NCI-H1417 (cell line): ENCODE data around the gene DCST2.

Experiments
- DNase-seq, 3 experiments: peaks; one replicate each; lab custom pipeline; 2025; lab: John Stamatoyannopoulos, UW

The DCST2 gene

DNA sequence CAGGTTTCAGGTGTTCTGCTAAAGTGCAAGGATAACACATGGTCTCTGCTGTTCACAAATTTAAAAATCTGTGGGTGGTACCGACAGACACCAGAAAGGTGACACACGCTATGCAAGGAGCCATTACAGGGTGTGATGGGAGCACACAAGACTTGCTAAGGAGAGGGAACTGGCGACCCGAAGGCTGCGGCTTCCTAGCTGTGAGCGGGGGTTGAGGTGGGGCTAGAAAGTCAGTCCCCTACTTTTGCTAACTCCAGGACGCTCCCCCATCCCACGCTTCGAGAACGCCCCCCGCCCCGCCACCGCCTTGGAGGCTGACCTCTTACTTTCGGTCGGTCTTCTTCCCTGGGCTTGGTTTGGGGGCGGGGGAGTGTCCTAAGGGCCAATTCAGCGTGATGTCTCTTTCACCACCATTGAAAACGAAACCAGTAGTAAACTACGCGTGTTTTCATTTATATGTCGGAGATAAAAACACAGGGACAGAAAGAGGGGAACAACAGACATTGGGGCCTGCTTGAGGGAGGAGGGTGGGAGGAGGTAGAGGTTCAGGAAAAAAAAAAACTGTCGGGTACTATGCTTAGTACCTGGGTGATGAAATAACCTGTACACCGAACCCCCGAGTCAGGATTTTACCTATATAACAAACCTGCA is 58.0 kb downstream of the DCST2 start:
- DNase-seq: peak; percentile 54 to 68 (median 60)

DNA sequence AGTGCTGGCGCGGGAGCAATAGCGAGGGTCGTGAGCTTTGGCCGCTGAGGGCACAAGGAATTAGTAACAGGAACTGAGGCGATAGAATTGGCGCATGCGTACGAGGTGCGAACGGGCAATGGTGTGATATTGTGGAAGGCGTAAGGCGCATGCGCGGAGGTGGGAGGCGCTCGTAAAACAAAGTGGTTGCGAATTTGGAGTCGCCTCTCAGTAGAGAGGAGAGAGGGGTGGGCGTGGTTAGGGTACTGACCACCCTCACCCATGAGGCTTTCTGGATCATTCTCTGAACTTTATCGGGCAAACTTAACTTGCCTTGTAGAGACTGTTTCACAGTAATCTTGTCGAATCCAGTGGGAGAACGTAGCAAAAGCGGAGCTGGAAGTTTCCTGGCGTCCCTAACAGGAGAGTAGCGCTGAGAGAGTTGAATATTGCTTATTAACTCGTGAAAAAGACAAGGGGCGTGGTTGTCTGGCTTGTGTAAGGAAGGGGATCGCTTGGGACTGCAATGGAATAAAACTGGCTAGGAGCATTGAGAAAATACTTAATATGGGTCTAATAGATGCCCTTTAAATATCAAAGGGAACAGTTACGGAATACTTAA is 58.7 kb downstream of the DCST2 start:
- DNase-seq: peak; percentile 98 to 99 (median 99)

DNA sequence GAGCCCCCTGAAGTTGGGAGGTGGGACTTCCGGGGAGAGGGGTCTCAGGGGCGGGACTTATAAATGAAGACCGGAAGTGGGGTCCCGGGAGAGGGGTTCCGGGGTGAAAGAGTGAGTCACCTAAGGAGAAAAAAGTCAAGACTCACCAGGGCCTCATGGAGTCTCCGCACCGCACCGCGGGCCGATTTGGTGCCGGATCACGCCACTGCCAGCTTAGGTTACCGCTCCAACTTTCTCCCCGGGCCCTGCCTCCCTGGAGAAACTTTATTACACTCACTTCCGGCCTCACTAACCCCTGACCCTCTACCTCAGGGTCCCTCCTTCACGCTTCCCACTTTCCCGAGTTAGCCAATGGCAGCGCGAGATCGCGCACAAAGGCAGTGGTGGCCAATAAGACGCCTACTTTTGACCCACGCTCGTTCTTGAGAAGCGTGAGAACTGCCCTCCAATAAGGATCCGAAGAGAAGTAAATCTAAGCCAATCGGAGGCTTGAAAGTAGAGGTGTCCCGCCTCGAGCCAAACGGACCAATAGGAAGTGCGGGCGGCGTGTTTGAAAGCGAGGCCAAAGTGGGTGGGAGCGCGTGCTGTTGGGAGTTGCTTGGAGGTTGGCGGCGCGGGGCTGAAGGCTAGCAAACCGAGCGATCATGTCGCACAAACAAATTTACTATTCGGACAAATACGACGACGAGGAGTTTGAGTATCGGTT is 59.3 kb downstream of the DCST2 start, which contains the start of gene CKS1B:
CKS1B (plus strand) TSS at position 580 of the 706 bp plus-strand sequence; CDS start at position 645, 65 bp downstream.
- DNase-seq: peak; percentile 99 to 100 (median 100)

- DNase-seq: peak; percentile 88 to 96 (median 95)
These were observed 60.1 kb downstream of the DCST2 start for GRCh38 chr1:154973344-154974101.

DNA sequence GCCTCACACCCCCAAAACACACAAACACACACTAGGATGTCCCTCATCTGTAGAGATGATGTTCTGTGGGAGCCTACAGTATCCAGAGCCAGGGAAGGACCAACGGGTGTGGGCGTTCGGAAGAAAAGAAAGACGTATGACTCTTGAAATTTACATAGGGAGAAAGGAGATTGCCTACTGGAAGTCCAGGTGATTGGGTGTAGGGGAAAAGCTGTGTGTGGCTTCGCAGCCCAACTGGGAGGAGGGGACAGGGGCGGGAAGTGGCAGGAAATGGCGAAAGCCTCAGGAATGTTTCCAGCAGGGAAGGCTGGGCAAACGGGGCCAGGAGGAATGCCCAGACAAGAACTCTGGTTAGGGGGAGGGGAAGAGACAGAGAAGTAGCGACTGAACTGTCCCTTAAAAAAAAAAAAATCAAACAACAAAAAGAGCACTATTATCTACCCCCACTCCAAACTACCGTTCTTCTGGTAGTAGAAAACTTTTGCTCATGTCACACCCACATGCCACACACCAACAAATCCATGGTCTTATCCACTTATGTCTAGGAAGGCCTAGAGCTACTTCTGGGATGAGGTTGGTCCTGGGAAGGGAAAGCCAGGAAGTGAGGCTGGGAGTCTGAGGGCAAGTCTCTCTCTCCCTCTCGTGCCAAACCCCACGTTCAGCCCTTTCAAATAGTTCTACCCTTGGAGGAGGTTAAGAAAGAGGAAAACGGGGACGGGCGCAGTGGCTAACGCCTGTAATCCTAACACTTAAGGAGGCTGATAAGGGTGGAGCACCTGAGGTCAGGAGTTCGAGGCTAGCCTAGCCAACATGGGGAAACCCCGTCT is 60.9 kb downstream of the DCST2 start:
- DNase-seq: no peak

- no peak for DNase-seq
These were observed 61.4 kb downstream of the DCST2 start for GRCh38 chr1:154972213-154972516.

DNA sequence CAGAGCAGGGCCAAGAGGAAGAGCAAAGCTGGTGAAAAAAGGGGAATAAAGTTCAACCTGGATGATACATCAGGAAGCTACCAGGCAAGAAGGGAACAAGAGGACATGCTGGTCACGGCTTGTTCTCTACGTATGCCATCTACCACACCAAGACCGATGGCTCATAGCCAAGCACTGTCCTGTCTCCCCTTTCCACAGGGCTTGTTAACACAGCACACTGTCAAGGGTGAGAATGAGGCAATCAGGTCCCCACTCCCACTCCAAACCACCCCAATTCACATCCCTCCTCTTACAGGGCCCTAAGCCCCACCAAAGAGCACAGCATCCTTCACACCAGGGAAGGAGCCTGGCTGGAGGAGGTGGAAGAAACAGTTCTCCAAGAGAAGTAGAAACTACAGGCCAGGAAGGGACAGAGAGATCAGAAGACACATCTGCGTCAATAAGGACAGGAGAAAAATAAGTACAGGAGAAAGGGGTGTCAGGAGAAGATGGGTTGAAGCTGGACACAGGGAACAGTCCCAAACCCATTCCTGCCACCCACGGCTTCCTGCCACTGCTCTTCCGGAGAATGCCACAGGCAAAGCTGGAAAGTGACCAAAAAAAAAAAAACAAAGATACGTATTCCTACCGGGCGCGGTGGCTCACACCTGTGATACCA is 62.1 kb downstream of the DCST2 start:
- DNase-seq: no peak

DNA sequence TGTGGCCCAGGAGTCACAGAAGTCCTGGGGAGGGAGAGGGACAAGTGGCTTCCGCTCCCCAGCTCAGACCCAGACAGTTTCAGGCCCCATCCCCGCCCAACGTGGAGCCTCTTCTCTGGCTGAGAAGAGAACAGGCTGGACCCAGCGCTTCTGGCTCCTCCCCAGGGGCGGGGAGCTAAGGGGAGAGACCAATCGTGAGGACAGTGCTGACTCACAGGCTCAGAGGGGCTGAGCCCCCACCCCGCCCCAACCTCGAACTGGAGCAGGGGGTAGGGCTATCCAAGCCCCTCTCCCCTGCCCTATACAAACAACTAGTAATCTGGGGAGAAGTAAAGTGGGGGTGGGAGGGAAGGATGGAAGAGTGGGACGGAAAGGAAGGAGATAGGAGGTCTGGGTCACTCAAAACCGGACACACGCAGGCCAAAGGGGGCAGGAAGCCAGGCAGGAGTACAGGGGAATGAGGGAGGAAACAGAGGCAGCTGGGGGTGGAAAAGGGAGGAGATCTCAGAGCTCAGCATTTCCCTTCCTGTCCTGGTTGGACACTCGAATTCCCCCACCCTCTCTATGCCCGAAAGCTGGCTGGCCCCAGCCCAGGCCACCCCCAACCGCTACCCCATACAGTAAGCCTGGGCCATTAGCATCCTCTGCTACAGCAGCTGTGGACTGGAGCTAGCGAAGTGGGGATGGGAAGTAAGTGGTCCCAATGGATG is 62.8 kb downstream of the DCST2 start, which contains the start of gene SHC1:
SHC1 (minus strand) TSS at position 117 of the 710 bp plus-strand sequence. CDS start 221 bp downstream, outside the sequence.
- DNase-seq: no peak

DNA sequence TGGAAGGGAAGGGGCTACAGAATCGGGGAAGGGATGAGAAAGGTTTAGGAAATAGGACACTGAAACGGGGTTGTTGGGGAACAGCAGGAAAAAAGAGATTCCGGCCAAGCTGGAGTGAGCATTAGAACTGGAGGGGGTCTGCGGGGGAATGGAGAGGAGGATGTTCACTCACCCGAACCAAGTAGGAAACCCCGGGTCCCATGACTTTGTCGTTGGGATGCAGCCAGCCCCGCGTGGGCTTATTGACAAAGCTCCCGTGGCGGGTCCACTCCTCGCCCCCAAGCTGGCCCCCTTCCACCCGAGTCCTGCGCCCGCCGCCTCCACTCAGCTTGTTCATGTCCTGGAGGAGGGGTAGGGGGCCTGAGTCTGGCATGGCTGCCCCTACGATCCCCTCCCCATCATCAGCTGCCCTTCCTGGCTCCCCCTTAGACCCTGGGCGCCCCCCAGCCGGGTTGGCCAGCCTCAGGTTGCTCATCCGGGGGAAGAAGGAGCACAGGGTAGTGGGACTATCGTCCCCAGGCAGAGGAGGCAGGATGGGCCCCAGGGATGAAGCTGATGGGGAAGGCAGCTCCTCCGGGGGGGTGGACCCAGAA is 63.6 kb downstream of the DCST2 start:
- DNase-seq: no peak

GRCh38 chr1:154969246-154969645 is 64.3 kb downstream of the DCST2 start:
- DNase-seq: no peak

GRCh38 chr1:154968731-154969130 is 64.8 kb downstream of the DCST2 start:
- no peak for DNase-seq
